ENCODE results near the gene PPP1R3G.

PPP1R3G gene

GRCh38 chr6:5068153-5068751, 16.9 kb upstream of the PPP1R3G start:
- H4K12ac ChIP-seq (ENCODE audit: low read depth, low read length) = no peak overlapping the region
- H3K18ac ChIP-seq (ENCODE audit: low read length) = no peak overlapping the region
- WGBS (ENCODE audit: extremely low coverage, insufficient coverage, insufficient read length) = no CpG with 5 or more reads among the region's 17 CpGs

GRCh38 chr6:5071216-5071615, 13.9 kb upstream of the PPP1R3G start:
- Histone ChIP-seq H3K4ac (ENCODE audit: low read depth, low read length) (no peak overlapping the region), H3K18ac (ENCODE audit: low read length) (no peak overlapping the region), H4K12ac (ENCODE audit: low read depth, low read length) (no peak overlapping the region), H3K4me2 (ENCODE audit: low read length) (no peak overlapping the region), H3K27ac (ENCODE audit: low read depth, low read length) (no peak overlapping the region), H3K4me1 (ENCODE audit: control insufficient read depth in 1 of 2, insufficient read depth in 2 of 2, low read length in 2 of 2) (no peaks in the 10 kb centered on the region), H3K79me2 (ENCODE audit: control insufficient read depth, insufficient read depth, low read length, poor library complexity) (no peaks in the 10 kb centered on the region), H3K36me3 (ENCODE audit: control insufficient read depth in 1 of 2, insufficient read depth in 2 of 2, low read length in 2 of 2) (no peaks in the 10 kb centered on the region), H3K9me3 (ENCODE audit: insufficient read depth, low read depth, low read length) (peaks cover 1% of the 10 kb centered on the region), H2BK12ac (ENCODE audit: low read length) (no peak overlapping the region), H3K79me1 (ENCODE audit: low read length) (no peaks in the 10 kb centered on the region), H2AFZ (ENCODE audit: insufficient read depth, low read length, poor library complexity) (no peak overlapping the region), H2AK5ac (ENCODE audit: low read length) (no peak overlapping the region), H3K9ac (ENCODE audit: low read length) (no peak overlapping the region), H4K8ac (ENCODE audit: low read depth, low read length) (no peak overlapping the region), H3K4me3 (ENCODE audit: low read depth, low read length) (no peak overlapping the region), H2BK5ac (ENCODE audit: low read depth, low read length, poor library complexity) (no peak overlapping the region), H4K91ac (ENCODE audit: low read depth, low read length) (no peak overlapping the region), H2BK120ac (ENCODE audit: insufficient read depth, low read length, poor library complexity) (no peak overlapping the region), H3K27me3 (ENCODE audit: insufficient read depth, low read length) (no peaks in the 10 kb centered on the region), H3K14ac (ENCODE audit: low read length) (no peak overlapping the region), H3K23ac (ENCODE audit: low read length) (no peak overlapping the region)
- DNase-seq = no peak
- WGBS (ENCODE audit: extremely low coverage, insufficient coverage, insufficient read length) = no CpG with 5 or more reads among the region's 2 CpGs

More at GRCh38 chr6:5068153-5068751, 16.9 kb upstream of the PPP1R3G start:
- no peak overlapping the region for H2BK12ac ChIP-seq (ENCODE audit: low read length)
- no peak overlapping the region for H2BK5ac ChIP-seq (ENCODE audit: low read depth, low read length, poor library complexity)
- no peak overlapping the region for H2AK5ac ChIP-seq (ENCODE audit: low read length)
- H3K4me2 ChIP-seq (ENCODE audit: low read length) = no peak overlapping the region
- H2AFZ ChIP-seq (ENCODE audit: insufficient read depth, low read length, poor library complexity) = no peak overlapping the region
- DNase-seq = no peak
- no peak overlapping the region for H2BK120ac ChIP-seq (ENCODE audit: insufficient read depth, low read length, poor library complexity)
- H3K14ac ChIP-seq (ENCODE audit: low read length) = no peak overlapping the region
- no peak overlapping the region for H3K27ac ChIP-seq (ENCODE audit: low read depth, low read length)
- no peaks in the 10 kb centered on the region for H3K79me2 ChIP-seq (ENCODE audit: control insufficient read depth, insufficient read depth, low read length, poor library complexity)
- H3K79me1 ChIP-seq (ENCODE audit: low read length) = no peaks in the 10 kb centered on the region
- H3K9ac ChIP-seq (ENCODE audit: low read length) = no peak overlapping the region
- no peak overlapping the region for H4K91ac ChIP-seq (ENCODE audit: low read depth, low read length)
- peaks cover 1% of the 10 kb centered on the region for H3K9me3 ChIP-seq (ENCODE audit: insufficient read depth, low read depth, low read length)
- no peaks in the 10 kb centered on the region for H3K36me3 ChIP-seq (ENCODE audit: control insufficient read depth in 1 of 2, insufficient read depth in 2 of 2, low read length in 2 of 2)
- no peaks in the 10 kb centered on the region for H3K4me1 ChIP-seq (ENCODE audit: control insufficient read depth in 1 of 2, insufficient read depth in 2 of 2, low read length in 2 of 2)
- no peak overlapping the region for H3K4me3 ChIP-seq (ENCODE audit: low read depth, low read length)
- H3K23ac ChIP-seq (ENCODE audit: low read length) = no peak overlapping the region
- no peak overlapping the region for H4K8ac ChIP-seq (ENCODE audit: low read depth, low read length)
- no peak overlapping the region for H3K4ac ChIP-seq (ENCODE audit: low read depth, low read length)
- H3K27me3 ChIP-seq (ENCODE audit: insufficient read depth, low read length) = no peaks in the 10 kb centered on the region

DNA sequence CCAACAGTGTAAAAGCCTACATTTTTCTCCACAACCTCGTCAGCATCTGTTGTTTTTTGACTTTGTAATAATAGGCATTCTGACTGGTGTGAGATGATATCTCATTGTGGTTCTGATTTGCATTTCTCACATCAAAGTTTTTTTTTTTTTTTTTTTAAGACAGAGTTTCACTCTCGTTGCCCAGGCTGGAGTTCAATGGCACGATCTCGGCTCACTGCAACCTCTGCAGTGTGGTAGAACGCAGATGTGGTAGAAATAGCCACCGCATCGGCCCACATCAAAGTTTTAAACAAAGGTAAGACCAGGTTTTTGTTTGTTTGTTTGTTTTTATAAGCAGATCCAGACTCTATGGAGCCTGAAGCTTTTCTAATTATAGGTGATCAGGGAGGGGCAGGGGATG, 12.7 kb upstream of the PPP1R3G start:
- H3K9me3 ChIP-seq (ENCODE audit: insufficient read depth, low read depth, low read length) = peaks cover 1% of the 10 kb centered on the region
- no peak overlapping the region for H3K27ac ChIP-seq (ENCODE audit: low read depth, low read length)
- H3K23ac ChIP-seq (ENCODE audit: low read length) = no peak overlapping the region
- no peaks in the 10 kb centered on the region for H3K79me1 ChIP-seq (ENCODE audit: low read length)
- H3K14ac ChIP-seq (ENCODE audit: low read length) = no peak overlapping the region
- no peaks in the 10 kb centered on the region for H3K27me3 ChIP-seq (ENCODE audit: insufficient read depth, low read length)
- H3K79me2 ChIP-seq (ENCODE audit: control insufficient read depth, insufficient read depth, low read length, poor library complexity) = no peaks in the 10 kb centered on the region
- no peaks in the 10 kb centered on the region for H3K36me3 ChIP-seq (ENCODE audit: control insufficient read depth in 1 of 2, insufficient read depth in 2 of 2, low read length in 2 of 2)
- whole genome bisulfite sequencing (ENCODE audit: extremely low coverage, insufficient coverage, insufficient read length) = no CpG with 5 or more reads among the region's 7 CpGs
- H4K12ac ChIP-seq (ENCODE audit: low read depth, low read length) = no peak overlapping the region
- no peak overlapping the region for H3K18ac ChIP-seq (ENCODE audit: low read length)
- no peak overlapping the region for H3K4me3 ChIP-seq (ENCODE audit: low read depth, low read length)
- H2BK12ac ChIP-seq (ENCODE audit: low read length) = no peak overlapping the region
- no peak overlapping the region for H3K4me2 ChIP-seq (ENCODE audit: low read length)
- DNase-seq = no peak
- H2AK5ac ChIP-seq (ENCODE audit: low read length) = no peak overlapping the region
- no peak overlapping the region for H2BK120ac ChIP-seq (ENCODE audit: insufficient read depth, low read length, poor library complexity)
- no peak overlapping the region for H4K91ac ChIP-seq (ENCODE audit: low read depth, low read length)
- no peak overlapping the region for H2AFZ ChIP-seq (ENCODE audit: insufficient read depth, low read length, poor library complexity)
- H2BK5ac ChIP-seq (ENCODE audit: low read depth, low read length, poor library complexity) = no peak overlapping the region
- no peak overlapping the region for H4K8ac ChIP-seq (ENCODE audit: low read depth, low read length)
- H3K9ac ChIP-seq (ENCODE audit: low read length) = no peak overlapping the region
- no peak overlapping the region for H3K4ac ChIP-seq (ENCODE audit: low read depth, low read length)
- no peaks in the 10 kb centered on the region for H3K4me1 ChIP-seq (ENCODE audit: control insufficient read depth in 1 of 2, insufficient read depth in 2 of 2, low read length in 2 of 2)

GRCh38 chr6:5073992-5074391, 11.1 kb upstream of the PPP1R3G start:
- no peak overlapping the region for H2BK12ac ChIP-seq (ENCODE audit: low read length)
- H3K27ac ChIP-seq (ENCODE audit: low read depth, low read length) = no peak overlapping the region
- no peaks in the 10 kb centered on the region for H3K79me1 ChIP-seq (ENCODE audit: low read length)
- no peak overlapping the region for H2BK5ac ChIP-seq (ENCODE audit: low read depth, low read length, poor library complexity)
- no peak overlapping the region for H4K91ac ChIP-seq (ENCODE audit: low read depth, low read length)
- no peak overlapping the region for H3K14ac ChIP-seq (ENCODE audit: low read length)
- no peaks in the 10 kb centered on the region for H3K79me2 ChIP-seq (ENCODE audit: control insufficient read depth, insufficient read depth, low read length, poor library complexity)
- no CpG with 5 or more reads among the region's 3 CpGs for WGBS (ENCODE audit: extremely low coverage, insufficient coverage, insufficient read length)
- no peak overlapping the region for H3K9ac ChIP-seq (ENCODE audit: low read length)
- H2AK5ac ChIP-seq (ENCODE audit: low read length) = no peak overlapping the region
- no peaks in the 10 kb centered on the region for H3K36me3 ChIP-seq (ENCODE audit: control insufficient read depth in 1 of 2, insufficient read depth in 2 of 2, low read length in 2 of 2)
- H3K18ac ChIP-seq (ENCODE audit: low read length) = no peak overlapping the region
- DNase-seq = no peak
- no peaks in the 10 kb centered on the region for H3K4me1 ChIP-seq (ENCODE audit: control insufficient read depth in 1 of 2, insufficient read depth in 2 of 2, low read length in 2 of 2)
- H2BK120ac ChIP-seq (ENCODE audit: insufficient read depth, low read length, poor library complexity) = no peak overlapping the region
- H3K4me3 ChIP-seq (ENCODE audit: low read depth, low read length) = no peak overlapping the region
- H4K8ac ChIP-seq (ENCODE audit: low read depth, low read length) = no peak overlapping the region
- no peak overlapping the region for H3K23ac ChIP-seq (ENCODE audit: low read length)
- no peak overlapping the region for H4K12ac ChIP-seq (ENCODE audit: low read depth, low read length)
- peaks cover 1% of the 10 kb centered on the region for H3K9me3 ChIP-seq (ENCODE audit: insufficient read depth, low read depth, low read length)
- no peak overlapping the region for H3K4me2 ChIP-seq (ENCODE audit: low read length)
- no peak overlapping the region for H3K4ac ChIP-seq (ENCODE audit: low read depth, low read length)
- H2AFZ ChIP-seq (ENCODE audit: insufficient read depth, low read length, poor library complexity) = no peak overlapping the region
- H3K27me3 ChIP-seq (ENCODE audit: insufficient read depth, low read length) = no peaks in the 10 kb centered on the region

All from trophoblast cell (in vitro differentiated cells and primary cell).